ENCODE measurements around the gene EEF2K. TPM values are rescaled to one million over a fixed set of nuclear protein-coding genes. Genes with fewer than 3 reads are reported as not detected.
A peak's percentile ranks its signal among the peaks of the same experiment; 100 is the strongest.

The EEF2K gene
- total and polyA plus RNA-seq, 2 of the 13 experiments (the other 11 are each of a cell fraction or from before 2014, with no cell fraction given), result 22.0 to 23.8 TPM

GRCh38 chr16:22186517-22186916 lies 19.6 kb upstream of the EEF2K start (continued):
- TF ChIP-seq ATF4 (CRISPR knock-in tag; IDR thresholded peaks at IDR 0.05) (no peak), SMAD1 (CRISPR knock-in tag; IDR thresholded peaks at IDR 0.05; ENCODE audit: borderline replicate concordance, low read depth) (0 out of 2 replicates have a peak, but pooled peaks have one; percentile 37), MAZ (IDR thresholded peaks at IDR 0.05; ENCODE audit: borderline replicate concordance, low read depth, low read length) (peak; percentile 73; the same call in 1 of the 2 replicates), MAZ (CRISPR knock-in tag; IDR thresholded peaks at IDR 0.05; ENCODE audit: low read depth) (no peak), MTERF4 (CRISPR knock-in tag; IDR thresholded peaks at IDR 0.05) (0 out of 2 replicates have a peak, but pooled peaks have one; percentile 55), FOXC1 (CRISPR knock-in tag; IDR thresholded peaks at IDR 0.05; ENCODE audit: borderline replicate concordance) (0 out of 2 replicates have a peak, but pooled peaks have one; percentile 60), ESRRA (CRISPR knock-in tag; IDR thresholded peaks at IDR 0.05; ENCODE audit: low read depth) (peak; percentile 31; the same call in 1 of the 2 replicates), ZFP36L1 (CRISPR knock-in tag; IDR thresholded peaks at IDR 0.05) (no peak), ZSCAN12 (CRISPR knock-in tag; IDR thresholded peaks at IDR 0.05) (no peak), MXD1 (CRISPR knock-in tag; IDR thresholded peaks at IDR 0.05) (no peak), ZNF414 (CRISPR knock-in tag; IDR thresholded peaks at IDR 0.05) (0 out of 2 replicates have a peak, but pooled peaks have one; percentile 52), RAD21 (CRISPR knock-in tag; IDR thresholded peaks at IDR 0.05) (peak; percentile 66), JARID2 (CRISPR knock-in tag; IDR thresholded peaks at IDR 0.05; ENCODE audit: insufficient replicate concordance) (no peak), ZFP37 (CRISPR knock-in tag; IDR thresholded peaks at IDR 0.05; ENCODE audit: borderline replicate concordance) (no peak), CTCF (CRISPR knock-in tag; IDR thresholded peaks at IDR 0.05) (peak; percentile 84), ZNF563 (CRISPR knock-in tag; IDR thresholded peaks at IDR 0.05) (0 out of 2 replicates have a peak, but pooled peaks have one; percentile 48), ZBTB7B (CRISPR knock-in tag; IDR thresholded peaks at IDR 0.05) (0 out of 2 replicates have a peak, but pooled peaks have one; percentile 36), HMGXB4 (CRISPR knock-in tag; IDR thresholded peaks at IDR 0.05; ENCODE audit: borderline replicate concordance in 1 of 2, low read depth in 1 of 2) (0 out of 4 replicates have a peak, but pooled peaks of 1 of the 2 experiments have one; percentile 64), GFI1 (CRISPR knock-in tag; IDR thresholded peaks at IDR 0.05; ENCODE audit: borderline replicate concordance) (no peak), ZNF788 (CRISPR knock-in tag; IDR thresholded peaks at IDR 0.05; ENCODE audit: borderline replicate concordance) (0 out of 2 replicates have a peak, but pooled peaks have one; percentile 38)

Data from HepG2 (cell line).